Natural killer cell treated with Interleukin-12 subunit alpha and Interleukin-12 subunit beta and Interleukin-15 and Interleukin-18, amount 100 ng/mL, for 72 hours (primary cell): ENCODE results near the gene CSK. TPM values are rescaled to one million over a fixed set of nuclear protein-coding genes. Genes with fewer than 3 reads are reported as not detected.
"Not testable (repeated sequence)": the region's sequence is repeated elsewhere in the genome, so short reads cannot be mapped to it uniquely, and the experiment has no call there.

Experiments
- ATAC-seq, 2 donors: fragments of 150-1000 bp; cut with Tn5 transposase in 1 of 2; sonication (Bioruptor Pico), chemical (Tn5 transposase) in 1 of 2; 2 replicates each; pipeline ENCODE4 v1.10.0; 2021
- DNase-seq: peaks from one replicate; pipeline ENCODE4 v3.0.0; 2022; ENCODE audit warnings: low spot score
- H3K27ac Mint-ChIP-seq, 2 donors: 1 replicate in 1 of 2; 2 replicates in 1 of 2; pipeline ENCODE4 v1.8.0; 2022; ENCODE audit warnings: mixed read lengths in 2 of 2, mild to moderate bottlenecking in 1 of 2, moderate library complexity in 1 of 2
- H3K27me3 Mint-ChIP-seq, 2 donors: 1 replicate in 1 of 2; 2 replicates in 1 of 2; pipeline ENCODE4 v1.8.0; 2022; ENCODE audit warnings: mixed read lengths in 2 of 2
- H3K36me3 Mint-ChIP-seq: one replicate; pipeline ENCODE4 v1.8.0; 2022; ENCODE audit warnings: mixed read lengths
- H3K4me1 Mint-ChIP-seq, 2 donors: 1 replicate in 1 of 2; 2 replicates in 1 of 2; pipeline ENCODE4 v1.8.0; 2022; ENCODE audit warnings: low read depth in 2 of 2, mixed read lengths in 2 of 2, mild to moderate bottlenecking in 1 of 2
- H3K4me3 Mint-ChIP-seq: one replicate; pipeline ENCODE4 v1.8.0; 2022; ENCODE audit warnings: mixed read lengths
- H3K9me3 Mint-ChIP-seq: 2 replicates; pipeline ENCODE4 v1.8.0; 2022; ENCODE audit warnings: mixed read lengths
- total RNA-seq, 2 donors: library from RNA; stranded (reverse); gene quantifications; one replicate each; pipeline ENCODE4 v1.2.3, GENCODE V29; 2022

Gene CSK
- total RNA-seq, 2 donors from 2014 or later: 323 TPM

DNA sequence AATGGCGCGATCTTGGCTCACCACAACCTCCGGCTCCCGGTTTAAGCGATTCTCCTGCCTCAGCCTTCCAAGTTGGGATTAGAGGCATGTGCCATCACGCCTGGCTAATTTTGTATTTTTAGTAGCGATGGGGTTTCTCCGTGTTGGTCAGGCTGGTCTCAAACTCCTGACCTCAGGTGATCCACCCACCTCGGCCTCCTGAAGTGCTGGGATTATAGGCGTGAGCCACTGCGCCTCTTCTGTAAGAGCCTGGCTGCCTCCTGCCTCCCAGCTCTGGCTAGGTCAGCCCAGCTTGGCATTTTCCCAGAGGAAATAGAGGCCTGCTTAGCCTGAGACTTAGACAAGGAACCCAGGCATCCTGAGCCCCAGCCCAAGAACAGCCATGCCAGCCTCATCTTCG lies 4.2 kb downstream of the CSK start:
- not testable (repeated sequence) for ATAC-seq, H3K9me3 Mint-ChIP-seq, H3K27me3 Mint-ChIP-seq, DNase-seq, H3K36me3 Mint-ChIP-seq
- H3K27ac Mint-ChIP-seq: peak overlapping the region; percentile 91 to 97
- peaks cover 64 to 76% of the 10 kb centered on the region in 2 donors for H3K4me1 Mint-ChIP-seq
- peak overlapping the region; percentile 87 for H3K4me3 Mint-ChIP-seq

DNA sequence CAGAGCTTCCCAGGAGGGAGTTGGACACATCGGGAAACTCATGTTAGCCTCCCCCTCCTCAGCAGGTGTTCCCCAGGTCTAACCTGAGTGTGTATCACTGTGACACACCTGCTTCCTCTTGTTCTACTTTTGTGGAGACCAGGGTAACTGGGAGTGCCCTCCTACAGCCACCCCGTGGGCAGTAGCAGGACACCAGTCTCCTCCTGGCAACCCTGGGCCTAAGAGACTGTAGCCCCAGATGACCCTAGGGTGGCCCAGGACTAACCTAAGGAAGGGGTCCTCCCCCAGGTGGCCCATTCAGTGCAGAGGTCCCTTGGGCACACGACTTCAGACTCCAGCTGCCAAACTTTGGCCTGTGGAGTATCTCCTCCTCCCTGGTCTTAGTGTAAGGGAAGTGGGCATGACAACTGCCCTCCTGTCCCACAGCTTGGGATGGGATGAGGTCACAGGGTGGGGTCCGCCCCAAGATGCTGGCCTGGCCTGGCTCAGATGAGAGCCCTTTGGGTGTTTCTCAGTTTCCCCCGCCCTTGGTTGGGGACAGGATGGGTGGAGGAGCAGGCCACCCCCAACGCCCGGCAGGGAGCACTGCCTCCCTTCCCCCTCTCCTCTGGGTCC lies 4.8 kb downstream of the CSK start:
- no peak for DNase-seq
- ATAC-seq: no peak
- Mint-ChIP-seq H3K4me3 (peak overlapping the region; percentile 87), H3K4me1 (peaks cover 65 to 76% of the 10 kb centered on the region in 2 donors), H3K9me3 (no peaks in the 10 kb centered on the region), H3K36me3 (peaks cover 13% of the 10 kb centered on the region), H3K27me3 (no peaks in the 10 kb centered on the region), H3K27ac (peak overlapping the region; percentile 91 to 97)

DNA sequence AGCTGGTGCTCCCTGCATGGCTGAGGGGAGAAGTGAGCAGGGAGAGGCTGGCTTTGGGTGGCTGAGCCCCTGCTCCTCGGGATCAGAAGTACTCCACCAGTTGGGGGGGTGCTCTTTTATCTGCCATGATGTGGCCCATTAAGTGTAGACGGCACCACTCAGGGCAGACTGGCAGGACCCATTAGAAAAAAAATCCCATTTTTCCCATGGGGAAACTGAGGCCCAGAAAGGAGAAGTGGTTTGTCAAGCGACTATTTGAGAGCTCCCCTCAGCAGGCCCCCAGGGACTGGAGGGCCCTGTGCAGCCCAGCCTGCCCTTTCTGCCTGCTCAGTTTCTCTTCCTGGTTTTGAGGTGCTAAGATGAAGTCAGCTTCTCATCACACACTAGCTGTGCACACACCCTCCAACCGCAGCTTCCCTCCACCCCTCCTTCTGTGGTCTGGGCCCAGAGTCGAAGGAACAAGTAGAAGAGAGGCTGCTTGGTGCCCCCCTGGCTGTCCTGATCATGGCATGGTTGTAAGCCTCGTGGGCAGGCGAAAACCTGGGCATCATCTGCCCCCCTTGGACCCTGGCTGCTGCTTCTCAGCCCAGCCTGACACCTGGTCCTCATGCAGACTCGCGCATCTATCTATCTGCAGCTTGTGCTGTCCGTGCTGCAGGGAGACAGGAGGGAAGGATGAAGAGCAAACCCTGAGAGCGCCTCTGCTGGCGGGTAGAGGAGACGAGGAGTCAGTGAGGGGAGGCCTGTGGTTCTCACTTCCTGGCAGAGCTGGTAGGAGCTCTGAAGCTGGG lies 5.6 kb downstream of the CSK start:
- peak overlapping the region; percentile 87 for H3K4me3 Mint-ChIP-seq
- peak overlapping the region; percentile 91 to 97 for H3K27ac Mint-ChIP-seq
- peaks cover 72 to 83% of the 10 kb centered on the region in 2 donors for H3K4me1 Mint-ChIP-seq
- no peaks in the 10 kb centered on the region for H3K27me3 Mint-ChIP-seq
- DNase-seq: peak; percentile 96
- H3K9me3 Mint-ChIP-seq: no peaks in the 10 kb centered on the region
- ATAC-seq: peak; percentile 81 to 85
- peaks cover 17% of the 10 kb centered on the region for H3K36me3 Mint-ChIP-seq

DNA sequence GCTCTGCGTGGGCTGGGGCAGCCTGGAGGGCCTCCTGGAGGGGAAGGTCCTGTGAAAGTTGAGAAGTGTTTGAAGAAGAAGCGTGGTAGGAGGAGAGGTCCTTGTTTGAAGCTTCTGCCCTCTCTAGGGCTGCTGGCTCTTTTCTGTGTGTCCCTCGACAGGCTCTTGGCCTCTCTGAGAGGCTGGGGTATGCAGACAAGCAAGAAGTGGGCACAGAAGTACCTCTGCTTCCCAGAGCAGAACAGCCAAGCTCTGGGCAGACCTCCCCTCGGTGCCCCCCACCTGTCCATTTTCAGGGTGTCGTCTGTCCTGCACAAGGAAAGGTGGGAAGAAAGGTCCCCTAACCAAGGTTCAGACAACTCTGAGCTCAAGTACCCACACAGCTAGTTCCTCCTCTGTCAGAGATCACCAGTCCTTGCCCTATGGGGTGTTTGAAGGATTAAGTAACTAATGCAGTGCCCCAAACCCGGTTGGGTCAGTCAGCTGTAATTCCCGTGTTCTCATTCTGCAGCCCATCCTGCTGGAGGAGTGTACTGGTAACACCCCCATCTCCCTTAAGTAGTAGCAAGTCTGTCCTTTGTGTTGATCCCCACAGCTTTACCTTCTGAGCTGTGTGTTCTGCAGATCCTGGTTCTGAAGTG lies 6.3 kb downstream of the CSK start:
- Mint-ChIP-seq H3K27me3 (no peaks in the 10 kb centered on the region), H3K36me3 (peaks cover 17% of the 10 kb centered on the region), H3K27ac (peak overlapping the region; percentile 91 to 97), H3K4me3 (peak overlapping the region; percentile 87), H3K4me1 (peaks cover 79 to 87% of the 10 kb centered on the region in 2 donors), H3K9me3 (no peaks in the 10 kb centered on the region)
- ATAC-seq (no peak), DNase-seq (no peak)

DNA sequence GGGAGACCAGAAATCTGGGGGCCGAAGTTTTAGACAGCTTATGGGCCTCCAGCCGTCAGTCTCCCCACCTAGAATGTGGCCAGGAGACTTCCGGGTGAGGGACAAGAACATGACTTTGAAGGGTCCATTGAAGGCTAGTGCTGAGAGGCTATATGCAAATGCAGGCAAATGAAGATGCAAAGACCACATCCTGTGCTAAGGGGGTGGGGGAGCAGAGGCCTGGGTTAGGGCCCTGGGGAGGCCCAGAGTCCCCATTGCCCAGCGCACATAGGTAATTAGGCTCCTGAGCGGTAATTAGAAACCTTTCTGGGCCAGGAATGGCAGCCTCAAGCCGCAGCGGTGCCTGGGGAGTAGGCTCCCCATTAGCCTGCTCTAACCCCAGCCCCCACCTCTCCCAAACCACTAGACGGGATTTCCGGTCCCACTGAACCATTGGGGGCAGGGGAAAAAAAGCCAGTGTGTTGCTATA lies 6.8 kb downstream of the CSK start:
- Mint-ChIP-seq H3K27ac (peak overlapping the region; percentile 91 to 97), H3K36me3 (peaks cover 17% of the 10 kb centered on the region), H3K4me1 (peaks cover 78 to 86% of the 10 kb centered on the region in 2 donors), H3K27me3 (no peaks in the 10 kb centered on the region), H3K4me3 (peak overlapping the region; percentile 87), H3K9me3 (no peaks in the 10 kb centered on the region)
- ATAC-seq: peak; percentile 70 to 80
- peak; percentile 89 for DNase-seq

DNA sequence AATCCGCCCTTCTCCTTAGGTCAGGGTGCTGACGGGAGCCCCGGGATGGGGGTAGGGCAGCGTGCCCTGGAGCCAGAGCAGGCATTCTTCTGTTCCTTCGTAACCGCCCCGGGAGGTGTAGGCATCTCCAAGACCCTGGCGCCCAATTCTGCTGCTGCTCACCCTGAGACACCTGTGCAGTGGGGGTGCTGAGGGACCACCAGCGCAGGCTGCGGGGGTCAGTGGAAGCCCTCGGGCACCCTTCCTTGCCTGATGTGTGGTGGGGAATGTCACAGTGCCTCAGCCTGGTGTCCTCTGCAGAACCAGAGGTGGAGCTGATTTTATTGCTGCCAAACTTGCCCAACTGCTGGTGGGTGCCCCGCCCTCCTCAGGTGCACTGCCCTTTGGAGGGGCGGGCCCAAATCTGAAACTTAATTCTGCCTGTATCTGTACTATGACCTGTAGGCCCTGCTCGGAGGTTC lies 7.3 kb downstream of the CSK start:
- Mint-ChIP-seq H3K4me1 (peaks cover 76 to 81% of the 10 kb centered on the region in 2 donors), H3K27me3 (no peaks in the 10 kb centered on the region), H3K27ac (peak overlapping the region; percentile 91 to 97), H3K9me3 (no peaks in the 10 kb centered on the region), H3K36me3 (peaks cover 17% of the 10 kb centered on the region), H3K4me3 (peak overlapping the region; percentile 87)
- no peak for ATAC-seq
- no peak for DNase-seq

DNA sequence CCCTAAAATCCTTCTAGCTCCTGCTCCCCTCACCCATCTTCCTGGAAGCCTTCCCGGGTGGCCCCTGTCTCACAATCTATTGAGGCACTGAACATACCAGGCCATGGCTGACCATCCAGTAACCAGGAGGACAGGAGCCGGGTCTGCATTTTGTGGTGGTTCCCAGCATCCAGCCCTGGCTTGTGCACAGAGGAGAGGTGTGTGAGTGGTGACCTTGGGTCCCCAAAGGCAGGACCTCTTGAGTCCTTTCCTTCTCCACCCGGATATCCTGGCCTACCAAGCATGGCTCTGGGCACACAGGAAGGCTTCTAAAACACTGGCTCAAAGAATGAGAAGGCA lies 7.8 kb downstream of the CSK start:
- peaks cover 17% of the 10 kb centered on the region for H3K36me3 Mint-ChIP-seq
- H3K9me3 Mint-ChIP-seq: no peaks in the 10 kb centered on the region
- H3K4me3 Mint-ChIP-seq: peak overlapping the region; percentile 87
- DNase-seq (no peak), ATAC-seq (no peak)
- H3K27ac Mint-ChIP-seq: peak overlapping the region; percentile 91 to 97
- H3K27me3 Mint-ChIP-seq: no peaks in the 10 kb centered on the region
- H3K4me1 Mint-ChIP-seq: peaks cover 75 to 79% of the 10 kb centered on the region in 2 donors

DNA sequence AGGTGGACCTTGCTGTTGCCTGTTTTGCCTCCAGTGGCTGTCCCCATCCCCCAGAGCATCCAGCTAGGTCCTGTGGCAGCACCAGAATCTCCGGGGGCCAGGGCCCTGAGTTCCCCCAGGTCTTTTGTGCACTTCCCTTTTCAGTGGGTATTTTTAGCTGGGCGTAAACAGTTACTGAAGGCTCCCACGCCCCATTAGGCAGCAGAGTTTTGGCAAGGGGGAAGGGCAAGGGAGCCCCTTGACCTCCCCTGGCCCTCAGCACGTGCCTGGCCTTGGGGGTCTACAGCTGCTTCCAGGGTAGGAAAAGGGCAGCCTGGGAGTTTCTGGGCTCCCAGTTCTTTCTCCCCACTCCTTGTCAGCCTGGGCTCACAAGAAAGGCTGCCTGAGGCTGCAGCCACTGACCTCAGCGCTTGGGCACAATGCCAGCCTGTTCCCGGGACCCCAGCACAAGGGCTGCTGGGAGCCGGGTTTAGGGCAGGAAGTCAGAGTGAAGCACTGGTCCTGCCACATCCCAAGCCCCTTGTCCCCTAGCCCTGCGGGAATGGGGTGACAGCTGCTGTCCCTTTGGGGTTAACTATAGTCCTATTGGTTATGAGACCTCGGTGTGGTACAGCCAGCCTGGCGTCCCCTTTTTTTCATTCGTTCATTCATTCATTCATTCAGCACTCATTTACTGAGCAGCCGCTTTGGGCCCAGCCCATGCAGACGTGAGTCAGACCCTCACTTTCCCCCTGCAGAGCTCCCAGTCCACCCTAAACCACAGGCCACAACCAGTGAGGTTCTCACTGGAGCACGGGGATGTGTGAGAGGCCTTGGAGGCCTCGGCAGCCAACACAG lies 8.4 kb downstream of the CSK start:
- Mint-ChIP-seq H3K27ac (peak overlapping the region; percentile 91 to 97), H3K4me1 (peaks cover 75 to 79% of the 10 kb centered on the region in 2 donors), H3K9me3 (no peaks in the 10 kb centered on the region), H3K27me3 (no peaks in the 10 kb centered on the region), H3K4me3 (peak overlapping the region; percentile 87), H3K36me3 (peaks cover 12% of the 10 kb centered on the region)
- ATAC-seq: peak in 1 of 2 donors; percentile 26
- DNase-seq: peak; percentile 82

DNA sequence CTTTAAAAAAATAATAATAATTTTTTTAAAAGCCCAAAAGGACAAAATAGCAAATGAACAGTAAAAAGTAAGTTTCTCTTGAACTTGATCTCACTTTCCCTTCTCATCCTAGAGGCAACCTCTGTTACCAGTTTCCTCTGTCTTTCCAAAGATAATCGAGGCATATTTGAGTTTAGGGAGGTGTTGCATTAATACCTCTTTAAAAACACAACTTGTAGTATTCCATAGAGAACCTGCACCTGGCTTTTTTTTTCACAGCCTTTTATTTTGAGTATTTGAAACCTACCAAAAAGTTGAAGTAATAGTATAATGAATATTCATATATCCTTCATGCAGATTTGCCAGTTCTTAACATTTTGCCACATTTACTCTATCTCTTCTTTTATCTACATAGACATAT lies 9.1 kb downstream of the CSK start:
- ATAC-seq: no peak
- DNase-seq: no peak
- H3K27me3 Mint-ChIP-seq: no peaks in the 10 kb centered on the region
- no peaks in the 10 kb centered on the region for H3K9me3 Mint-ChIP-seq
- H3K4me1 Mint-ChIP-seq: peaks cover 72 to 77% of the 10 kb centered on the region in 2 donors
- peak overlapping the region; percentile 87 for H3K4me3 Mint-ChIP-seq
- peaks cover 12% of the 10 kb centered on the region for H3K36me3 Mint-ChIP-seq
- H3K27ac Mint-ChIP-seq: peak overlapping the region; percentile 91 to 97

DNA sequence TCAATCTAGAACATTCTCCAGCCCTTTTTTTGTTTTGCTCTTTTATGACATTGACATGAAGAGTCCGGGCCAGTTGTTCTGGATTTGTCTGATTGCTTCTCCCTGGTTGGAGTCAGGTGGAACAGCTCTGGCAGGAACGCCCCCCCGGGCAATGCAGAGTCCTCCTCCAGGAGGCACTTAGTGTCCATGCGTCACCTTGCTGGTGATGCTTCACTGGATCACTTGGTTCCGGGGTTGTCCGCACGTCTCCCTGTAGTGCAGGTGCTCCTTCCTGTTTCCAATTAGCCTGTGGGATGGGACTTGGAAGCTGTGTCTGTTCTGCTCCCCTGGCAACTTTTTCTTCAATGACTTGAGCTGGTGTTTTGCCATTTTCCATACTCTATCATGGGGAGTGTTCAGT lies 9.8 kb downstream of the CSK start:
- peaks cover 12% of the 10 kb centered on the region for H3K36me3 Mint-ChIP-seq
- no peaks in the 10 kb centered on the region for H3K9me3 Mint-ChIP-seq
- no peaks in the 10 kb centered on the region for H3K27me3 Mint-ChIP-seq
- H3K27ac Mint-ChIP-seq: peak overlapping the region; percentile 91 to 97
- DNase-seq: no peak
- H3K4me1 Mint-ChIP-seq: peaks cover 72 to 78% of the 10 kb centered on the region in 2 donors
- no peak for ATAC-seq
- peak overlapping the region; percentile 87 for H3K4me3 Mint-ChIP-seq

DNA sequence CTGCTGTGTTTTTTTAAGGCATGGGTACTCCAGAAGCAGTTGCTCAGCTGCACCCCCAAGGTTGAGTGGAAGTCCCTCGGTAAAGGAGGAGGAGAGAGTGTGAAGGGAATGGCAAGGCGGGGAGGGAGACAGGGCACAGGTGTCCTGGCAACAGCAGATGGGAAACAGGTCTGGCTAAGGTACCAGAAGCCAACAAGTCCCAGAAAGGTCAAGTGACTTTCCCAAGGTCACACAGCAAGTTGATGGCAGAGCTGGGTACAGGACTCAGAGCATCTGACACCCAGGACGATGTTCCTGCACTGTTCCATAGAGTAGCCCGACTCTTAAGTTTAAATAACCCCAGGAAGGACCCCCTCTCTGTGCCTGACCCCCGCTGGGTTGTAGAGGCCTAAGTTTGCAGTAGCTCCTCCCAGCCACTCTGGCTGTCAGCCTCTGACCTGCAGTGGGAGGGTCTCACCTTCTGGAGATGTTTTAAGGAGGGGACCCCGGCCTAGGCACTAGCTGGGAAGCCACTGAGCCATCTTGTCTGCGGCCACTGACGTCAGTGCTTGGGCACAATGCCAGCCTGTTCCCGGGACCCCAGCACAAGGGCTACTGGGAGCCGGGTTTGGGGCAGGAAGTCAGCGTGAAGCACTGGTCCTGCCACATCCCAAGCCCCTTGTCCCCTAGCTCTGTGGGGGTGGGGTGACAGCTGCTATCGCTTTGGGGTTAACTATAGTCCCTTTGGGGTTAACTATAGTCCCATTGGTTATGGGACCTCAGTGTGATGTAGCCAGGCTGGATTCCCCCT lies 10.5 kb downstream of the CSK start:
- Mint-ChIP-seq H3K4me3 (peak overlapping the region; percentile 87), H3K4me1 (peaks cover 69 to 74% of the 10 kb centered on the region in 2 donors), H3K27ac (peak overlapping the region; percentile 91 to 97), H3K36me3 (peaks cover 12% of the 10 kb centered on the region), H3K27me3 (no peaks in the 10 kb centered on the region), H3K9me3 (no peaks in the 10 kb centered on the region)
- no peak for DNase-seq
- no peak for ATAC-seq

DNA sequence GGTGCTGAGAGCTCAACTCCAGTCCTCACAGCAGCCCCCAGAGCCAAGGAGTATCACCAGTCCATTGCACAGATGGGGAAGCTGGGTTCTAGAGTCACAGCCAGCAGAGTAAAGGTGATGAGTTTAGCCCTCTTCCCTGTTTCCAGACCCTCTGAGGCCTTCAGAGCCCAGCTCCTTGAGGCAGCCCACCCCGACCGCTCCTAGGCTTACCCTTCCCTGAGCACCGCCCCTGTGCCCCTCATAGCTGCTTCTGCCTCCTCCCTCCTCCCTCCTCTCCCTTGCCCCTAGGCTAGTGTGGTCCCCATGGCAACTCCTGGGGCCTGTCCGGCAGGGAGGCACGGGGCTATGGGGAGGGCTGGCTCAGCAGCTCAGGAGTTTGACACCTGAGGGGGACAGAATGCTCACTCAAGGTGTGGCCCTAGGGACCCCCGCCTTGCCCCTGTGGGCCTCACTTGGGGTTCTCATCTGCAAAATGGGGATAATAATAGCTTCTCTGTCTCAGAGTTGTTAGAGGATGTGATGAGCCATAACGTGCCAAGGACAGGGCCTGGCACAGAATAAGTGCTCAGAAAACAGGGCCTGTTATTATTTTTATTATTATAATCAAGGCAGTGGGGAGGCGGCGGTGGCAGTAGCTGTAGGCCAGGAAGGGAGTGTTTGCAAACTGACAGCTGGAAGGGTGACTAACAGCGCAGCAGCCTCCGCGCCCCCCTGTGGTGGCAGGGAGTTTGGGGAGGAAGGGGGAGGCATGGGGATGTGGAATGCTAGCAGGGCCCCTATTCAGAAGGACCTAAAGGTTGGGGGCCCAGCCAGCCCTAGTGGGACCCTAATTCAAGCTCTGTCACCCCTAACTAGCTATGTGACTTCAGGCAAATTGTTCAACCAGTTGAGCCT lies 11.5 kb downstream of the CSK start:
- Mint-ChIP-seq H3K36me3 (peaks cover 12% of the 10 kb centered on the region), H3K4me3 (peak overlapping the region; percentile 68)
- peak; percentile 34 to 55 for ATAC-seq

More for the DNA sequence above, 11.5 kb downstream of the CSK start:
- H3K27me3 Mint-ChIP-seq: no peaks in the 10 kb centered on the region
- peak overlapping the region; percentile 91 to 97 for H3K27ac Mint-ChIP-seq
- peaks cover 67 to 74% of the 10 kb centered on the region in 2 donors for H3K4me1 Mint-ChIP-seq
- DNase-seq: peak; percentile 81
- H3K9me3 Mint-ChIP-seq: no peaks in the 10 kb centered on the region
